Adrenal gland (tissue), 5 donors: Measurements from ENCODE around the gene POLD3.

Experiments used
- POLR2A ChIP-seq, 2 donors: fragments of 450-650 bp; IDR thresholded peaks; one replicate each; pipeline ENCODE4 v1.6.1; 2017; ENCODE audit warnings: antibody characterized with exemption in 2 of 2, mild to moderate bottlenecking in 2 of 2, moderate library complexity in 1 of 2
- TF ChIP-seq, protein P1 (sequence below), 6 experiments: fragments of 450-650 bp in 4 of 6; fragments of 200-600 bp in 2 of 6; sonication (generic) in 1 of 6; IDR thresholded peaks; 1 replicate in 5 of 6; 2 replicates in 1 of 6; pipeline versions ENCODE4 v1.5.1 to v1.8.0; 2016 to 2021; ENCODE audit warnings: antibody characterized with exemption in 6 of 6, mild to moderate bottlenecking in 2 of 6, moderate library complexity in 1 of 6
- donor health status: DM: no; HTN: no; CAD: no.

DNA sequence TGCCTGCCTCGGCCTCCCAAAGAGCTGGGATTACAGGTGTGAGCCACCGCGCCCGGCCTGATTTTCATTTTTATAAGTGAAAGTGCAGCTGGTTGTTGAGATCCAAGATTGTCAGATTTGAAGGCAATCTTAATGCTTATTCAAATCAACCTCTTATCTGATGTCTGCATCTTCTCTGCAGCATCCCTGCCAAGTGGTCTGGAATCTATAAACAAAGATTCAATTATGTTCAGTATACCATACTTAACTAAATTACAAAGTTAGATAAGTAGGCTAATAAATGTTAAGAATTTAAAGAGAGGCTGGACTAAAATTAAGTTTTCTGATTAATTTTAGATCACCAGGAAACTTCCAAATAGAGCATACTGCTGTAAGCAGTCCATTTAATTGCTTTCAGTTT, 53.8 kb downstream of the POLD3 start:
- TF ChIP-seq, protein P1, sequence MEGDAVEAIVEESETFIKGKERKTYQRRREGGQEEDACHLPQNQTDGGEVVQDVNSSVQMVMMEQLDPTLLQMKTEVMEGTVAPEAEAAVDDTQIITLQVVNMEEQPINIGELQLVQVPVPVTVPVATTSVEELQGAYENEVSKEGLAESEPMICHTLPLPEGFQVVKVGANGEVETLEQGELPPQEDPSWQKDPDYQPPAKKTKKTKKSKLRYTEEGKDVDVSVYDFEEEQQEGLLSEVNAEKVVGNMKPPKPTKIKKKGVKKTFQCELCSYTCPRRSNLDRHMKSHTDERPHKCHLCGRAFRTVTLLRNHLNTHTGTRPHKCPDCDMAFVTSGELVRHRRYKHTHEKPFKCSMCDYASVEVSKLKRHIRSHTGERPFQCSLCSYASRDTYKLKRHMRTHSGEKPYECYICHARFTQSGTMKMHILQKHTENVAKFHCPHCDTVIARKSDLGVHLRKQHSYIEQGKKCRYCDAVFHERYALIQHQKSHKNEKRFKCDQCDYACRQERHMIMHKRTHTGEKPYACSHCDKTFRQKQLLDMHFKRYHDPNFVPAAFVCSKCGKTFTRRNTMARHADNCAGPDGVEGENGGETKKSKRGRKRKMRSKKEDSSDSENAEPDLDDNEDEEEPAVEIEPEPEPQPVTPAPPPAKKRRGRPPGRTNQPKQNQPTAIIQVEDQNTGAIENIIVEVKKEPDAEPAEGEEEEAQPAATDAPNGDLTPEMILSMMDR (IDR thresholded peaks at IDR 0.05), result no peak
- no peak for TF ChIP-seq POLR2A (IDR thresholded peaks at IDR 0.05)
